Smooth muscle cell (in vitro differentiated cells): ENCODE data around the gene SFN. TPM values are rescaled to one million over a fixed set of nuclear protein-coding genes. Genes with fewer than 3 reads are reported as not detected.

Source experiments
- DNase-seq: peaks from one replicate; lab custom pipeline; 2025; ENCODE audit not compliant: unreplicated experiment; lab: John Stamatoyannopoulos, UW
- H2AFZ ChIP-seq: fragments of 200-600 bp; sonication (generic); 2 replicates; pipeline ENCODE4 v1.6.0; 2016; ENCODE audit warnings: antibody characterized with exemption, low read depth, mild to moderate bottlenecking
- H3F3A ChIP-seq: fragments of 200-600 bp; sonication (generic); 2 replicates; pipeline ENCODE4 v1.6.0; 2017; ENCODE audit warnings: antibody characterized with exemption, low read depth
- H3K27ac ChIP-seq: fragments of 200-600 bp; sonication (generic); 2 replicates; pipeline ENCODE4 v1.5.1; 2016; ENCODE audit warnings: low read depth, mild to moderate bottlenecking
- H3K27me3 ChIP-seq: fragments of 200-600 bp; sonication (generic); 2 replicates; pipeline ENCODE4 v1.6.1; 2016; ENCODE audit warnings: low read depth, mild to moderate bottlenecking
- H3K36me3 ChIP-seq: fragments of 200-600 bp; sonication (generic); 2 replicates; pipeline ENCODE4 v1.5.1; 2016; ENCODE audit warnings: low read depth
- H3K4me1 ChIP-seq: fragments of 200-600 bp; sonication (generic); 2 replicates; pipeline ENCODE4 v1.5.1; 2016; ENCODE audit warnings: low read depth
- H3K4me2 ChIP-seq: fragments of 200-600 bp; sonication (generic); 2 replicates; pipeline ENCODE4 v1.6.0; 2016; ENCODE audit warnings: mild to moderate bottlenecking
- H3K4me3 ChIP-seq: fragments of 200-600 bp; sonication (generic); 2 replicates; pipeline ENCODE4 v1.5.1; 2016; ENCODE audit warnings: mild to moderate bottlenecking
- H3K79me2 ChIP-seq: fragments of 200-600 bp; sonication (generic); 2 replicates; pipeline ENCODE4 v1.6.0; 2016; ENCODE audit warnings: low read depth, mild to moderate bottlenecking
- H3K9ac ChIP-seq: fragments of 200-600 bp; sonication (generic); 2 replicates; pipeline ENCODE4 v1.6.0; 2016; ENCODE audit warnings: low read depth
- H3K9me3 ChIP-seq: fragments of 200-600 bp; sonication (generic); replicated peaks from 2 replicates; pipeline ENCODE4 v1.5.1; 2016; ENCODE audit warnings: low read depth
- H4K20me1 ChIP-seq: fragments of 200-600 bp; sonication (generic); 2 replicates; pipeline ENCODE4 v1.6.0; 2016; ENCODE audit warnings: low read depth
- CTCF ChIP-seq: fragments of 200-600 bp; sonication (generic); IDR thresholded peaks from 2 replicates; pipeline ENCODE4 v1.5.1; 2017; ENCODE audit warnings: borderline replicate concordance, mild to moderate bottlenecking, antibody characterized with exemption; ENCODE audit not compliant: insufficient read depth, poor library complexity, severe bottlenecking
- WGBS: methylation state at CpG from one replicate; pipeline ENCODE4 v1.1.7; 2016; ENCODE audit warnings: low lambda C conversion rate; 5-methylcytosine and 5-hydroxymethylcytosine counted together
- polyA plus RNA-seq: library from polyadenylated mRNA; unstranded; fragments of >200 nt; fragmentation: Nextera tagmentation; extraction: Ambion mirVana; gene quantifications from 2 replicates; pipeline ENCODE4 v1.2.1, GENCODE V29; 2016
- total RNA-seq: library from RNA; depleted of rRNA; stranded (reverse); fragments of >200 nt; gene quantifications from 2 replicates; pipeline ENCODE4 v1.2.3, GENCODE V29; 2014

Gene SFN
- total and polyA plus RNA-seq, 2 experiments from 2014 or later: 110 to 112 TPM

- no peak for DNase-seq
- Histone ChIP-seq H4K20me1 (no peaks in the 10 kb centered on the region), H3K4me2 (no peak overlapping the region), H3F3A (no peaks in the 10 kb centered on the region), H3K36me3 (peaks cover 12% of the 10 kb centered on the region), H3K27ac (no peak overlapping the region), H3K9me3 (no peaks in the 10 kb centered on the region), H2AFZ (no peak overlapping the region), H3K4me3 (no peak overlapping the region), H3K9ac (no peak overlapping the region), H3K4me1 (peaks cover 12% of the 10 kb centered on the region), H3K27me3 (no peaks in the 10 kb centered on the region), H3K79me2 (peaks cover 47% of the 10 kb centered on the region)
- TF ChIP-seq CTCF: no peak
- 98% methylated on average over 9 of the region's 9 CpGs for WGBS
Measured at GRCh38 chr1:26897351-26897750, 34.4 kb downstream of the SFN start.

- Histone ChIP-seq H3K79me2 (peaks cover 41% of the 10 kb centered on the region), H3K4me2 (peak within 1 kb of the TSS; percentile 93), H3K4me3 (peak within 1 kb of the TSS; percentile 78), H3K36me3 (peaks cover 7% of the 10 kb centered on the region), H3K9me3 (no peaks in the 10 kb centered on the region), H4K20me1 (no peaks in the 10 kb centered on the region), H3K27me3 (no peaks in the 10 kb centered on the region), H3K9ac (peak within 1 kb of the TSS; percentile 99), H3K4me1 (peaks cover 12% of the 10 kb centered on the region), H3F3A (no peaks in the 10 kb centered on the region), H2AFZ (peak within 1 kb of the TSS; percentile 95), H3K27ac (peak within 1 kb of the TSS; percentile 93)
- DNase-seq: peak; percentile 47
- 1% methylated on average over 49 of the region's 50 CpGs for whole genome bisulfite sequencing
- no peak for TF ChIP-seq CTCF
Measured at GRCh38 chr1:26900001-26900814, 37.3 kb downstream of the SFN start, which contains the start of gene GPATCH3. Gene GPATCH3, minus strand, starts transcription at chr1:26900467. Its CDS starts 25 bp downstream, at chr1:26900442.

GRCh38 chr1:26900815-26901511 lies 38.0 kb downstream of the SFN start:
- peak overlapping the region; percentile 78 for H3K4me3 ChIP-seq
- no peaks in the 10 kb centered on the region for H3K9me3 ChIP-seq
- no peak for TF ChIP-seq CTCF
- H3K4me2 ChIP-seq: peak overlapping the region; percentile 93
- 78% methylated on average over 18 of the region's 18 CpGs for WGBS
- peaks cover 38% of the 10 kb centered on the region for H3K79me2 ChIP-seq
- H3K4me1 ChIP-seq: peaks cover 12% of the 10 kb centered on the region
- H2AFZ ChIP-seq: peak overlapping the region; percentile 95
- H3K27ac ChIP-seq: peak overlapping the region; percentile 93
- peak overlapping the region; percentile 99 for H3K9ac ChIP-seq
- no peak for DNase-seq
- no peaks in the 10 kb centered on the region for H4K20me1 ChIP-seq
- no peaks in the 10 kb centered on the region for H3F3A ChIP-seq
- no peaks in the 10 kb centered on the region for H3K27me3 ChIP-seq
- H3K36me3 ChIP-seq: peaks cover 7% of the 10 kb centered on the region
